Measurements from ENCODE around the gene HSPBAP1.
A peak's percentile ranks its signal among the peaks of the same experiment; 100 is the strongest.
"Not testable (repeated sequence)": the region's sequence is repeated elsewhere in the genome, so short reads cannot be mapped to it uniquely, and the experiment has no call there.

Gene HSPBAP1

DNA sequence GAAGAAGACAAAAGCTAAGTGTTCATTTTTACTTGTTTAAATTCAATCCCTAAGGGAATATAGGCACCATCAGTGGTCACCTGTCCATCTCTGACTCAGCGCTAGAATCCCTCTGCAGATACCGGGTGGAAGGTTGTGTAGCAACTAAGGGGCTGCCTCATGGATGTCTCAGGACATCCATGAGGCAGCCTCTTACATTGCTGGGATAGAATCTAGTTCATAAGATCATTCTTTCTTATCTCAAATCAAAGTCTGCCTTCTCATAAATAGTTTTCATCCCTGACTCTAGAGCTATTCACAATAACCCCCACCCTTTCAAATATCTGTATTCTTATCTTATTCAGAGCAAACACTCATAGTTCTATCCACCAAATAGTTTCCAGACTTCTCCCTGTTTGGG lies 38.1 kb downstream of the HSPBAP1 start (continued):
- TF ChIP-seq, protein P1, sequence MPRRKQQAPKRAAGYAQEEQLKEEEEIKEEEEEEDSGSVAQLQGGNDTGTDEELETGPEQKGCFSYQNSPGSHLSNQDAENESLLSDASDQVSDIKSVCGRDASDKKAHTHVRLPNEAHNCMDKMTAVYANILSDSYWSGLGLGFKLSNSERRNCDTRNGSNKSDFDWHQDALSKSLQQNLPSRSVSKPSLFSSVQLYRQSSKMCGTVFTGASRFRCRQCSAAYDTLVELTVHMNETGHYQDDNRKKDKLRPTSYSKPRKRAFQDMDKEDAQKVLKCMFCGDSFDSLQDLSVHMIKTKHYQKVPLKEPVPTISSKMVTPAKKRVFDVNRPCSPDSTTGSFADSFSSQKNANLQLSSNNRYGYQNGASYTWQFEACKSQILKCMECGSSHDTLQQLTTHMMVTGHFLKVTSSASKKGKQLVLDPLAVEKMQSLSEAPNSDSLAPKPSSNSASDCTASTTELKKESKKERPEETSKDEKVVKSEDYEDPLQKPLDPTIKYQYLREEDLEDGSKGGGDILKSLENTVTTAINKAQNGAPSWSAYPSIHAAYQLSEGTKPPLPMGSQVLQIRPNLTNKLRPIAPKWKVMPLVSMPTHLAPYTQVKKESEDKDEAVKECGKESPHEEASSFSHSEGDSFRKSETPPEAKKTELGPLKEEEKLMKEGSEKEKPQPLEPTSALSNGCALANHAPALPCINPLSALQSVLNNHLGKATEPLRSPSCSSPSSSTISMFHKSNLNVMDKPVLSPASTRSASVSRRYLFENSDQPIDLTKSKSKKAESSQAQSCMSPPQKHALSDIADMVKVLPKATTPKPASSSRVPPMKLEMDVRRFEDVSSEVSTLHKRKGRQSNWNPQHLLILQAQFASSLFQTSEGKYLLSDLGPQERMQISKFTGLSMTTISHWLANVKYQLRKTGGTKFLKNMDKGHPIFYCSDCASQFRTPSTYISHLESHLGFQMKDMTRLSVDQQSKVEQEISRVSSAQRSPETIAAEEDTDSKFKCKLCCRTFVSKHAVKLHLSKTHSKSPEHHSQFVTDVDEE (CRISPR knock-in tag; IDR thresholded peaks at IDR 0.05), result no peak

GRCh38 chr3:122754929-122755328 lies 38.7 kb downstream of the HSPBAP1 start:
- ATAC-seq, result peak; percentile 88
- TF ChIP-seq GLIS3 (CRISPR knock-in tag; IDR thresholded peaks at IDR 0.05) (no peak), CREB5 (CRISPR knock-in tag; IDR thresholded peaks at IDR 0.05; ENCODE audit: low read depth) (no peak), ISL1 (CRISPR knock-in tag; IDR thresholded peaks at IDR 0.05) (no peak), ARNTL (CRISPR knock-in tag; IDR thresholded peaks at IDR 0.05; ENCODE audit: borderline replicate concordance, low read depth) (no peak), ZNF565 (CRISPR knock-in tag; conservative IDR thresholded peaks at IDR 0.05; ENCODE audit: low read depth) (no peak), ZC3H10 (CRISPR knock-in tag; IDR thresholded peaks at IDR 0.05) (no peak), SNAI2 (CRISPR knock-in tag; IDR thresholded peaks at IDR 0.05) (no peak), ESRRG (CRISPR knock-in tag; IDR thresholded peaks at IDR 0.05) (no peak), PPARA (CRISPR knock-in tag; IDR thresholded peaks at IDR 0.05; ENCODE audit: borderline replicate concordance) (no peak)

DNA sequence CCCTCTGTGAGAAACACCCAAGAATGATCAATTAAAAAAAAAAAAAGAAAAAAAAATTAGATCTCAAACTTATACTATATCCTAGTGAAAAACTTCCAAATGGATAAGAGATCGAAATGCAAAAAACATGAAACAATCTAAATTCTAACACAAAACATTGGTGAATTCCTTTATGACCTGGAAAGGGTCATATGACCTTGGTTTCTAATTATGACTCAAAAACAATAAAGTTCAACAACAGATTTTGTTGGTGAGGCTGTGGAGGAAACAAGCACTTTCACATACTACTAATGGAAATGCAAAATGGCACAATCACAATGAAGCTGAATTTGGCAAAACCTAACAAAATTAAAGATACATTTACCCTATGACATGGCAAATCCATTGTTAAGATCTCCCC lies 45.3 kb downstream of the HSPBAP1 start:
- TF ChIP-seq PPARA (CRISPR knock-in tag; IDR thresholded peaks at IDR 0.05; ENCODE audit: borderline replicate concordance), result no peak
- no peak for TF ChIP-seq CSDC2 (CRISPR knock-in tag; IDR thresholded peaks at IDR 0.05)
- no peak for TF ChIP-seq TCF4 (CRISPR knock-in tag; IDR thresholded peaks at IDR 0.05; ENCODE audit: borderline replicate concordance)
- no peak for TF ChIP-seq ARNTL (CRISPR knock-in tag; IDR thresholded peaks at IDR 0.05; ENCODE audit: borderline replicate concordance, low read depth)
- TF ChIP-seq, protein P1 (CRISPR knock-in tag; IDR thresholded peaks at IDR 0.05), result no peak
- TF ChIP-seq ZNF565 (CRISPR knock-in tag; conservative IDR thresholded peaks at IDR 0.05; ENCODE audit: low read depth), result no peak
- no peak for TF ChIP-seq ISL1 (CRISPR knock-in tag; IDR thresholded peaks at IDR 0.05)
- TF ChIP-seq ZFP30 (CRISPR knock-in tag; IDR thresholded peaks at IDR 0.05), result no peak
- no peak for TF ChIP-seq OSR1 (CRISPR knock-in tag; IDR thresholded peaks at IDR 0.05)
- no peak for TF ChIP-seq ZNF70 (CRISPR knock-in tag; IDR thresholded peaks at IDR 0.05)
- no peak for TF ChIP-seq POU6F1 (CRISPR knock-in tag; IDR thresholded peaks at IDR 0.05; ENCODE audit: borderline replicate concordance, low read depth)
- TF ChIP-seq ZC3H10 (CRISPR knock-in tag; IDR thresholded peaks at IDR 0.05), result no peak
- no peak for TF ChIP-seq GLIS3 (CRISPR knock-in tag; IDR thresholded peaks at IDR 0.05)
- TF ChIP-seq SNAI2 (CRISPR knock-in tag; IDR thresholded peaks at IDR 0.05), result no peak
- TF ChIP-seq ZFP3 (CRISPR knock-in tag; IDR thresholded peaks at IDR 0.05), result no peak
- no peak for TF ChIP-seq TOX (CRISPR knock-in tag; IDR thresholded peaks at IDR 0.05; ENCODE audit: borderline replicate concordance)
- no peak for TF ChIP-seq BACH2 (CRISPR knock-in tag; IDR thresholded peaks at IDR 0.05; ENCODE audit: borderline replicate concordance)
- no peak for TF ChIP-seq ESRRG (CRISPR knock-in tag; IDR thresholded peaks at IDR 0.05)
- TF ChIP-seq ZNF8 (CRISPR knock-in tag; IDR thresholded peaks at IDR 0.05), result no peak
- ATAC-seq, result no peak

- not testable (repeated sequence) for ATAC-seq
These were observed 46.3 kb downstream of the HSPBAP1 start for GRCh38 chr3:122747295-122747694.

All from SK-N-SH treated with all-trans-retinoic acid at 6 μM for 48 hours (cell line).